22Rv1 (cell line): ENCODE measurements around the gene AP1S3.
A peak's percentile ranks its signal among the peaks of the same experiment; 100 is the strongest.

ENCODE experiments used
- H3K27ac ChIP-seq: fragments of 450-650 bp; 2 replicates; pipeline ENCODE4 v1.5.1; 2017
- CTCF ChIP-seq: fragments of 450-650 bp; IDR thresholded peaks from 2 replicates; pipeline ENCODE4 v1.5.1; 2017; ENCODE audit warnings: mild to moderate bottlenecking
- ZFX ChIP-seq: fragments of 450-650 bp; IDR thresholded peaks from 2 replicates; pipeline ENCODE4 v1.6.1; 2017; ENCODE audit warnings: antibody characterized with exemption, borderline replicate concordance

Gene AP1S3

GRCh38 chr2:223760838-223761502 lies 76.4 kb downstream of the AP1S3 start:
- H3K27ac ChIP-seq, result peak overlapping the region; percentile 58
- TF ChIP-seq CTCF (no peak), ZFX (no peak)

GRCh38 chr2:223759569-223760430 lies 77.6 kb downstream of the AP1S3 start:
- peak overlapping the region; percentile 58 for H3K27ac ChIP-seq
- no peak for TF ChIP-seq ZFX
- no peak for TF ChIP-seq CTCF

GRCh38 chr2:223758131-223758840 lies 79.1 kb downstream of the AP1S3 start:
- TF ChIP-seq ZFX (no peak), CTCF (no peak)
- H3K27ac ChIP-seq, result no peak overlapping the region

GRCh38 chr2:223753940-223754339 lies 83.4 kb downstream of the AP1S3 start:
- TF ChIP-seq CTCF (no peak), ZFX (no peak)
- H3K27ac ChIP-seq, result no peak overlapping the region

GRCh38 chr2:223751012-223751411 lies 86.4 kb downstream of the AP1S3 start:
- TF ChIP-seq CTCF, result no peak
- no peak for TF ChIP-seq ZFX
- no peak overlapping the region for H3K27ac ChIP-seq

GRCh38 chr2:223747392-223748042 lies 89.9 kb downstream of the AP1S3 start:
- H3K27ac ChIP-seq, result no peak overlapping the region
- TF ChIP-seq ZFX (no peak), CTCF (no peak)
